ENCODE measurements around the gene PRAC1.

PRAC1 gene

GRCh38 chr17:48722201-48722907, at the start of gene PRAC1:
Gene PRAC1 (minus strand): TSS chr17:48722518. CDS start chr17:48722392, 126 bp downstream.
- H3K27ac ChIP-seq = peak within 1 kb of the TSS; percentile 85
- DNase-seq (ENCODE audit: low read depth, low spot score) = peak; percentile 70

GRCh38 chr17:48770954-48771353, 48.6 kb upstream of the PRAC1 start:
- DNase-seq (ENCODE audit: low read depth, low spot score) = no peak
- no peak overlapping the region for H3K27ac ChIP-seq

GRCh38 chr17:48769009-48769675, 46.8 kb upstream of the PRAC1 start:
- H3K27ac ChIP-seq = no peak overlapping the region
- DNase-seq (ENCODE audit: low read depth, low spot score) = no peak

GRCh38 chr17:48767263-48767774, 45.0 kb upstream of the PRAC1 start:
- H3K27ac ChIP-seq = no peak overlapping the region
- no peak for DNase-seq (ENCODE audit: low read depth, low spot score)

GRCh38 chr17:48761114-48761513, 38.8 kb upstream of the PRAC1 start:
- DNase-seq (ENCODE audit: low read depth, low spot score) = no peak

GRCh38 chr17:48760411-48760810, 38.1 kb upstream of the PRAC1 start:
- H3K27ac ChIP-seq = no peak overlapping the region
- DNase-seq (ENCODE audit: low read depth, low spot score) = no peak

More at GRCh38 chr17:48761114-48761513, 38.8 kb upstream of the PRAC1 start:
- no peak overlapping the region for H3K27ac ChIP-seq

- DNase-seq (ENCODE audit: low read depth, low spot score) = no peak
- H3K27ac ChIP-seq = no peak overlapping the region
These were observed 37.0 kb upstream of the PRAC1 start for GRCh38 chr17:48759288-48759687.

- no peak for DNase-seq (ENCODE audit: low read depth, low spot score)
These were observed 35.2 kb upstream of the PRAC1 start for GRCh38 chr17:48757524-48757961.

GRCh38 chr17:48756830-48757251, 34.5 kb upstream of the PRAC1 start:
- H3K27ac ChIP-seq = no peak overlapping the region
- no peak for DNase-seq (ENCODE audit: low read depth, low spot score)

More at GRCh38 chr17:48757524-48757961, 35.2 kb upstream of the PRAC1 start:
- no peak overlapping the region for H3K27ac ChIP-seq

- no peak for DNase-seq (ENCODE audit: low read depth, low spot score)
- no peak overlapping the region for H3K27ac ChIP-seq
These were observed 33.0 kb upstream of the PRAC1 start for GRCh38 chr17:48755356-48755755.

- DNase-seq (ENCODE audit: low read depth, low spot score) = no peak
- H3K27ac ChIP-seq = no peak overlapping the region
These were observed 32.4 kb upstream of the PRAC1 start for GRCh38 chr17:48754500-48755261.

GRCh38 chr17:48753794-48754499, 31.6 kb upstream of the PRAC1 start:
- H3K27ac ChIP-seq = peak overlapping the region; percentile 47
- DNase-seq (ENCODE audit: low read depth, low spot score) = no peak

- H3K27ac ChIP-seq = peak overlapping the region; percentile 47
- no peak for DNase-seq (ENCODE audit: low read depth, low spot score)
These were observed 30.3 kb upstream of the PRAC1 start for GRCh38 chr17:48752399-48753288.

- peak overlapping the region; percentile 47 for H3K27ac ChIP-seq
- DNase-seq (ENCODE audit: low read depth, low spot score) = no peak
These were observed 29.5 kb upstream of the PRAC1 start for GRCh38 chr17:48751733-48752398.

GRCh38 chr17:48751172-48751571, 28.9 kb upstream of the PRAC1 start:
- H3K27ac ChIP-seq = no peak overlapping the region
- DNase-seq (ENCODE audit: low read depth, low spot score) = no peak

GRCh38 chr17:48749621-48750553, 27.6 kb upstream of the PRAC1 start:
- H3K27ac ChIP-seq = no peak overlapping the region
- no peak for DNase-seq (ENCODE audit: low read depth, low spot score)

- no peak for DNase-seq (ENCODE audit: low read depth, low spot score)
- no peak overlapping the region for H3K27ac ChIP-seq
These were observed 26.6 kb upstream of the PRAC1 start for GRCh38 chr17:48748718-48749566.

All from epithelial cell of prostate (primary cell).